ENCODE measurements around the gene ORAI3. TPM values are rescaled to one million over a fixed set of nuclear protein-coding genes. Genes with fewer than 3 reads are reported as not detected.

ORAI3 gene
- total RNA-seq, 1 donor from 2014 or later: 25.2 TPM

DNA sequence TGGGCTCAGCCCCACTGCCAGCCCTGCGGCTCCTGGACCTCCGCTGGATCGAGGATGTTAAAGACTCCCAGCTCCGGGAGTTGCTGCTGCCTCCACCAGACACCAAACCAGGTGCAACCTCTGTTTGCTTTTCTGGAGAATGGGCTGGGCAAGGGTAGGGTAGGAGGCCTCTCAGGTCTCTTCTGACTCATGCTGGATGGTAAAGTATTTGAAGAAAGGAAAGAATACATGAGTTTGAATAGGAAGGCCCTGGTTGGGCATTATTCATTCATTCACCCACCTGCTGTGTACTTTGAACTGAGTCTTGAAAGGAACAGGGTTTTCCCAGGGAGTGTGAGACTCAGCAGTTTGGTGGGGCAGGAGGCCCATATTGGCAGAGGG, 6.5 kb upstream of the ORAI3 start:
- no peaks in the 10 kb centered on the region for H3K27me3 Mint-ChIP-seq (ENCODE audit: unreplicated experiment)
- no peak overlapping the region for H3K27ac Mint-ChIP-seq (ENCODE audit: unreplicated experiment)
- H3K4me3 Mint-ChIP-seq (ENCODE audit: unreplicated experiment): no peak overlapping the region
- H3K36me3 Mint-ChIP-seq (ENCODE audit: unreplicated experiment): peaks cover 13% of the 10 kb centered on the region
- H3K9me3 Mint-ChIP-seq (ENCODE audit: unreplicated experiment): no peaks in the 10 kb centered on the region
- DNase-seq (ENCODE audit: extremely low spot score, unreplicated experiment): no peak
- TF ChIP-seq CTCF (IDR thresholded peaks at IDR 0.05): no peak
- peaks cover 4% of the 10 kb centered on the region for H3K4me1 Mint-ChIP-seq (ENCODE audit: unreplicated experiment)

DNA sequence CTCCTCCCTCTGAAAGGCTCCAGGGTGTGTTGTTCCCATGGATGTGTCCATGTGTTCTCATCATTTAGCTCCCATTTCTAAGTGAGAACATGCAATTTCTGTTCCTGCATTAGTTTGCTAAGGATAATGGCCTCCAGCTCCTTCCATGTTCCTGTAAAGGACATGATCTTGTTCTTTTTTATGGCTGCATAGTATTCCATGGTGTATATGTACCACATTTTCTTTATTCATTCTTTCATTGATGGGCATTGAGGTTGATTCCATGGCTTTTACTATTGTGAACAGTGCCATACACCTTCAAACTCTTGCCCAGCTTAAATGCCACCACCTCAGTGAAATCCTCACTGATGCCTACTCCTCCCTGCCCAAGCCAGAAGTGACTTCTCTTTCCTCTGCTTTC, 4.5 kb upstream of the ORAI3 start:
- Mint-ChIP-seq H3K4me1 (ENCODE audit: unreplicated experiment) (peaks cover 8% of the 10 kb centered on the region), H3K9me3 (ENCODE audit: unreplicated experiment) (no peaks in the 10 kb centered on the region), H3K27me3 (ENCODE audit: unreplicated experiment) (no peaks in the 10 kb centered on the region), H3K4me3 (ENCODE audit: unreplicated experiment) (no peak overlapping the region), H3K36me3 (ENCODE audit: unreplicated experiment) (peaks cover 16% of the 10 kb centered on the region), H3K27ac (ENCODE audit: unreplicated experiment) (no peak overlapping the region)
- no peak for DNase-seq (ENCODE audit: extremely low spot score, unreplicated experiment)
- no peak for TF ChIP-seq CTCF (IDR thresholded peaks at IDR 0.05)

DNA sequence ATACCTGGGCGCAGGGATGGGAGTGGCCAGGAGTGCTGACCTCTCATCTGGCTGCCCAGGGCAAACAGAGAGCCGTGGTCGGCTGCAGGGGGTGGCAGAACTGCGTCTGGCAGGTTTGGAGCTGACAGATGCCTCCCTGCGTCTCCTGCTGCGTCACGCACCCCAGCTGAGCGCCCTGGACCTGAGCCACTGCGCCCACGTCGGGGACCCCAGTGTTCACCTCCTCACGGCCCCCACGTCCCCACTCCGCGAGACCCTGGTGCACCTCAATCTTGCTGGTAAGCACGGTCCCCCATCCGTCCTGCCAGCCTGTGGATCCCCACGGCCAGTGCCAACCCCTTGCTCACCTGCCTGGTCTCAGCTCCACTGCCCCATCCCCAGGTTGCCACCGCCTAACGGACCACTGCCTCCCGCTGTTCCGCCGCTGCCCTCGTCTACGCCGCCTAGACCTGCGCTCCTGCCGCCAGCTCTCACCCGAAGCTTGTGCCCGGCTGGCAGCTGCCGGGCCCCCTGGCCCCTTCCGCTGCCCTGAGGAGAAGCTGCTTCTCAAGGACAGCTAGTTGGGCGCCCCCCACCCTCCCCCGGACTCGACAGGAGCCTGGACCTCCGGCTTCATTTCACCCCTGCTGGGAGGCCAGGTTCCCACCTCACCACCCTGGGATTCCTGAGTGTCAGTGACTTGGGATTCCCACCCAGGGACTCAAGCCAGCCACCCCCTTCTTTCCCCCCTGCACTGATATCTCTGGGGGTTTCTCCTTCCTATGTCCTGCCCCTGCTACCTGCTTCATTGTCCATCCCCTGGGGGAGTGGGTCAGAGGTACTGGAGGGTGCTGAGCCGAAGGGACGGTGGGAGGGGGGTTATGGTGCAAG, 2.0 kb upstream of the ORAI3 start:
- H3K4me3 Mint-ChIP-seq (ENCODE audit: unreplicated experiment): no peak overlapping the region

DNA sequence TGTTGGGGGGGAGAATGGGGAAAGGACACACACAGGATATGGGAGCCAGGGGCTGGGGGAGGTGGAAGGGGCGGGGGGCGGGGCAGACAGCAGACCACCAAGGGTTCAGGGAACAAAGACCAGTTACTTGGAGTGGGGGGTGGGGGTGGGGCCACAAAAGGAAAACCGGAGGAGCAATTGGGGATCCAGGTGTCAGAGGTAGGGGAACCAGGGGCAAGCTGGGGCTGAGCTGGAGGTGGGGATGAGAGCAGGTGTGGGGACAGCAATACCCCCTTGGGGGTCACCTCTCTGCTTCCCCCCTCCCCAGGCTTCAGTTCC, 1.4 kb upstream of the ORAI3 start:
- Mint-ChIP-seq H3K36me3 (ENCODE audit: unreplicated experiment) (peaks cover 14% of the 10 kb centered on the region), H3K27ac (ENCODE audit: unreplicated experiment) (peak overlapping the region; percentile 97), H3K4me3 (ENCODE audit: unreplicated experiment) (no peak overlapping the region)

More for the DNA sequence above, 2.0 kb upstream of the ORAI3 start:
- H3K9me3 Mint-ChIP-seq (ENCODE audit: unreplicated experiment): no peaks in the 10 kb centered on the region
- no peak for DNase-seq (ENCODE audit: extremely low spot score, unreplicated experiment)
- H3K27me3 Mint-ChIP-seq (ENCODE audit: unreplicated experiment): no peaks in the 10 kb centered on the region
- peaks cover 14% of the 10 kb centered on the region for H3K36me3 Mint-ChIP-seq (ENCODE audit: unreplicated experiment)
- TF ChIP-seq CTCF (IDR thresholded peaks at IDR 0.05): no peak
- peak overlapping the region; percentile 66 for H3K27ac Mint-ChIP-seq (ENCODE audit: unreplicated experiment)
- peaks cover 27% of the 10 kb centered on the region for H3K4me1 Mint-ChIP-seq (ENCODE audit: unreplicated experiment)

More for the DNA sequence above, 1.4 kb upstream of the ORAI3 start:
- Mint-ChIP-seq H3K27me3 (ENCODE audit: unreplicated experiment) (no peaks in the 10 kb centered on the region), H3K9me3 (ENCODE audit: unreplicated experiment) (no peaks in the 10 kb centered on the region), H3K4me1 (ENCODE audit: unreplicated experiment) (peaks cover 26% of the 10 kb centered on the region)
- no peak for TF ChIP-seq CTCF (IDR thresholded peaks at IDR 0.05)
- no peak for DNase-seq (ENCODE audit: extremely low spot score, unreplicated experiment)

Data from osteocyte (in vitro differentiated cells).